Astrocyte of the cerebellum (primary cell): ENCODE measurements around the gene FCN1.

Source experiments
- DNase-seq: peaks from one replicate; pipeline ENCODE4 v3.0.0-alpha.2; 2011; ENCODE audit warnings: low read depth
- H3K4me3 ChIP-seq: 2 replicates; pipeline ENCODE4 v1.5.1; 2011; ENCODE audit warnings: mild to moderate bottlenecking, low read depth, low read length, moderate library complexity
- in situ Hi-C: cut with HindIII; loops from 2 replicates; pipeline ENCODE4 v1.10.0; 2017; ENCODE audit warnings: low sequenced_read_pairs
- TF ChIP-seq, protein P1 (sequence below): IDR thresholded peaks from 2 replicates; pipeline ENCODE4 v1.5.1; 2012; ENCODE audit warnings: low read length, low read depth, moderate library complexity, mild to moderate bottlenecking; ENCODE audit errors: missing control alignments

The FCN1 gene

DNA sequence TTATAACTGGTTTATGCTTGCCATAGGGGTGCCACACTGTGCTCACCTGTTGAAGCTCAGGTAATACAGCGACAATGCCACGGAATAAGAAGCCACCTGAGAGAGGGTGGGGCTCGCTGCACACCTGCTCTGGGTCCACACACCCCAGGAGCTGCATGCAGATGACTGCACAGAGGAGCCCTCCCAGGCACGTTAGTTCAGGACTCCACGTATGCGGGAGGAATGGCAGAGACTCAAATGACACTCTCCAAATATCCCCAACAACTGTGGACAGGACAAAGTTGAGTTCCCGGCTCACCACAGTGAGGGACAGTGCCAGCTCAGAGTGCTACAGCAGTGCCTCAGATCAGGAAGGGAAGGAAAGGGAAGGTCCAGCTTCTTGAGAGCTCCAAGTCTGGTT is 5.8 kb upstream of the FCN1 start:
- no peak overlapping the region for H3K4me3 ChIP-seq
- no peak for DNase-seq
- TF ChIP-seq, protein P1, sequence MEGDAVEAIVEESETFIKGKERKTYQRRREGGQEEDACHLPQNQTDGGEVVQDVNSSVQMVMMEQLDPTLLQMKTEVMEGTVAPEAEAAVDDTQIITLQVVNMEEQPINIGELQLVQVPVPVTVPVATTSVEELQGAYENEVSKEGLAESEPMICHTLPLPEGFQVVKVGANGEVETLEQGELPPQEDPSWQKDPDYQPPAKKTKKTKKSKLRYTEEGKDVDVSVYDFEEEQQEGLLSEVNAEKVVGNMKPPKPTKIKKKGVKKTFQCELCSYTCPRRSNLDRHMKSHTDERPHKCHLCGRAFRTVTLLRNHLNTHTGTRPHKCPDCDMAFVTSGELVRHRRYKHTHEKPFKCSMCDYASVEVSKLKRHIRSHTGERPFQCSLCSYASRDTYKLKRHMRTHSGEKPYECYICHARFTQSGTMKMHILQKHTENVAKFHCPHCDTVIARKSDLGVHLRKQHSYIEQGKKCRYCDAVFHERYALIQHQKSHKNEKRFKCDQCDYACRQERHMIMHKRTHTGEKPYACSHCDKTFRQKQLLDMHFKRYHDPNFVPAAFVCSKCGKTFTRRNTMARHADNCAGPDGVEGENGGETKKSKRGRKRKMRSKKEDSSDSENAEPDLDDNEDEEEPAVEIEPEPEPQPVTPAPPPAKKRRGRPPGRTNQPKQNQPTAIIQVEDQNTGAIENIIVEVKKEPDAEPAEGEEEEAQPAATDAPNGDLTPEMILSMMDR: no peak
- in situ Hi-C loops: no loop called here

DNA sequence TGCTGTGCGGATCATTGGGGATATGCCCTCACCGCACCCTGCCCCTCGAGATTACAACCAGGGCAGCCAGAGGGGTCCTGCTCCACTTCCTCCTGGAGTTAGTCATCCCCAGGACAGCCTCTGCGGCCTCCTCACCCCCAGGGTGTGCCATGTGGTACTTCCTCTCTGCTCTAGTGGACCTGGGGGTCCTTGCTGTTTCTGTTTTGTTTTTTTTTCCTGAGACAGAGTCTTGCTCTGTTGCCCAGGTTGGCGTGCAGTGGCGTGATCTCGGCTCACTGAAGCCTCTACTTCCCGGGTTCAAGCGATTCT is 5.2 kb upstream of the FCN1 start:
- H3K4me3 ChIP-seq: no peak overlapping the region
- in situ Hi-C loops: no loop called here
- no peak for DNase-seq
- TF ChIP-seq, protein P1: no peak

DNA sequence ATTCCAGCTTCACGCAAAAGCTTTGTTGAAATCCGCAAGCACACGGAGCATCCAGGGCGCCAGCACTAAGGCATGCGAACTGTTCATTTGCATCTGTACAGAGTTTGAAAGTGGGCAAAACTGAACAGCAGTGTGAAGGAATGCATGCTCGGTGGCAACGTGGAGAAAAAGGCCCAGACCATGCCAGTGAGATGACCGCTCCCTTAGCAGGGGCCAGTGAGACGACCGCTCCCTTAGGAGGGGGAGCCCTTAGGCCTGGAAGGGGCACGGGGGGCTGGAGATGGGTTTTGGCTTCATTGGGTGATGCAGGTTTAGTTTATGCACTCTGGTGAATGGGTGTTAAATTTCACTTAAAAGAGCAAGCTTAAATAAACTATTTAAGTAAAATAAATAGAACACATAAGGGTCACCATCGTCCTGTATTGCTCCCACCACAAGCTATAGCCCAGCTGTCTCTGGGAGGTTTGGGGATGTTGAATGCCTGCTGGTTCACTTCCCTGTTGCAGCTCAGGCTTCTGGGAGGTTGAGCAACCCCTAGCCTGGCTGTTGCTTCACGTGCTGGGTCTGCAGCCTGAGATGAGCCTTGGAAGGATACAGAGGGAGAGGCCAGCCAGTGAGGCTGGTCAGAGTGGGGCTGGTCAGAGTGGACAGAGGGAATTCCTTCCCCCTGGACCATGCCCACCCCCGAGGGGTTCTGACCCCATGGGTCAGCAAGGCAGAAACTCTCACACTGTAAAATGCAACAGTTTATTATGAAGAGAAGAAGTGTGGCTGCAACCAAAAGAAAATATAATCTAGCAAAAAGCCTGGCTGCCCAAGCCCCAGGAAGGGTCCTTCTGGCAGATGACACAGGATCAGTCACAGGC is 4.6 kb upstream of the FCN1 start:
- H3K4me3 ChIP-seq: no peak overlapping the region
- TF ChIP-seq, protein P1: no peak
- in situ Hi-C loops: no loop called here
- DNase-seq: no peak

DNA sequence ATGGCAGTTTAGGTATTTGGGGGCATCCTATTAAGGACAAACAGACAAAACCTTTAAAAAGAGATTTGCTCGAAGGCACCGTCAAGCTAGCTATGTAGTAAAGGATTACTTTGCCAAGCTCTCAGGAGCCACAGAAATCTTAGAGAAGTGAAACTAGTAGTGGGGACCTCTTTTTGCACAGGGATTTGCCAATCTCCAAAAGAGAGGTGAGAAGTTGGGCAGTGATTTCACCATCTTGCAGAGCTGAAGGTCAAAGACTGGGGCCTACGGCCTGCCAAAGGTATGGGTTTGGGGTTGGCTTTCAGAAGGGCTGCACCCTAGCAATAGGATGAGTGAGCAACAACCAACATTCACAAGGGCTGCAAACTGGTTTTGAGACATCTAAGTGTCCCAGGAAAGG is 1.6 kb upstream of the FCN1 start:
- H3K4me3 ChIP-seq: no peak overlapping the region
- TF ChIP-seq, protein P1: no peak
- in situ Hi-C loops: no loop called here
- no peak for DNase-seq

DNA sequence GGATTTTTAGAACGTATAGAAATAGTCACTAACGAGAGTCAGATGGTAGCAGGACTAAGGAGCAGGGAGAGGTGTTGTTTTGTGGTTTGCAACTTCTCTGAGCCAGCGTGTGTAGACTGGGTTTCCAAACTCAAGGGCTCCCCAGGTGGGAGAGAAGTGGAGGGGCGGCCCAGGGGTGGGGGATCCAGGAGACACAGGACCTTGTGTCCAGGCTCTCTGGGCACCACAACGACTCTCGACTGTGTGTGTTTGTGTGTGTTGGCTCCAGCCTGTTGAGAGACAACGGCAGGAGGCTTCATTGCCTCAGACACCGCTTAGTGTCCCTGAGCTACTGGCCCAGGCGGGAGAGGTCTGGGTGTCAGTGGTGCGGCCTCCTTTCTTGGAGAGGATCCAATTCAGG is 934 bp upstream of the FCN1 start:
- DNase-seq: no peak
- TF ChIP-seq, protein P1: no peak
- H3K4me3 ChIP-seq: no peak overlapping the region
- in situ Hi-C loops: no loop called here

DNA sequence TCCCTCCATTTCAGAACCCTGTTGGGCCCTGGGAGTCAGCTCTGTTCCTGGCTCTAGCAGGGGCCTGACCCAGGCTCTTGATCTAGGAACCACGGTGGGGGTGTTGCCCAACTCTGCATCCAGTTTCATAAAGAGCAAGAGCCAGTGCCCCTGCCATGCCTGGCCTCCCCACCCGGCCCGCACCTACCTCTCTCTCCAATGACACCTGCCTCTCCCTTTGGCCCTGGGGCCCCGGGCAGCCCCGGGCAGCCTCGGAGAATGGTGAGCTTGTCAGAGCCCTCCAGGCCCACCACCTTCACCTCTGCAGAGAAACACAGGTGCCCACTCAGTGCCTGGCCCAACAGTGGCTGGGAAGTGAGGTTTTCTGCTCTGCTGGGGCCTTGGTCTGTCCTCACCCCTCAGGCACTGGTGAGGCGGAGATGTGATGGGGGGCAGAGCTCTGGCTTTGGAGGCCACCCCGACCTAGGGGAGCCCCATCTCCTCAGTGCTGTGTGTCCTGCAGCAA is 1.5 kb downstream of the FCN1 start:
- no peak overlapping the region for H3K4me3 ChIP-seq
- in situ Hi-C loops: no loop called here
- TF ChIP-seq, protein P1: no peak
- no peak for DNase-seq
